IMR-90 (cell line): Measurements from ENCODE around the gene CREBBP. TPM values are rescaled to one million over a fixed set of nuclear protein-coding genes. Genes with fewer than 3 reads are reported as not detected.

Source experiments
- ATAC-seq: fragments of 200-7000 bp; cut with Tn5 transposase; 2 replicates; pipeline ENCODE4 v1.9.1; 2020; ENCODE audit warnings: low read depth, mild to moderate bottlenecking, moderate library complexity
- BruUV-seq: library from RNA; stranded (reverse); fragments of 400-500 nt; replicated peaks from 2 replicates; lab custom pipeline; 2021; lab: Mats Ljungman, UMichigan
- CTCF ChIA-PET: fragments of 300-600 bp; formaldehyde crosslinking; extraction: SDS; loops from one replicate; lab custom pipeline; 2021; ENCODE audit warnings: antibody characterized with exemption; lab: Yijun Ruan, JAX
- POLR2A ChIA-PET: fragments of 300-600 bp; sonication (Branson Sonifier 250); formaldehyde crosslinking; loops from one replicate; lab custom pipeline; 2022; ENCODE audit warnings: antibody characterized with exemption; ENCODE audit not compliant: unreplicated experiment; lab: Charles Lee
- DNase-seq: peaks from one replicate; pipeline ENCODE4 v3.0.0; 2013
- H2AFZ ChIP-seq: replicated peaks from 2 replicates; pipeline ENCODE3; 2013; ENCODE audit warnings: low read length, mild to moderate bottlenecking; ENCODE audit not compliant: poor library complexity
- H2AK5ac ChIP-seq: 2 replicates; pipeline ENCODE4 v1.6.1; 2013; ENCODE audit warnings: low read depth, low read length, inconsistent platforms
- H2AK9ac ChIP-seq: replicated peaks from 2 replicates; pipeline ENCODE3; 2013; ENCODE audit warnings: mild to moderate bottlenecking, low read depth, low read length, moderate library complexity; ENCODE audit not compliant: poor library complexity
- H2BK120ac ChIP-seq: 2 replicates; pipeline ENCODE4 v1.6.1; 2013; ENCODE audit warnings: low read depth, low read length, inconsistent platforms
- H2BK15ac ChIP-seq: 3 replicates; pipeline ENCODE4 v1.6.1; 2013; ENCODE audit warnings: low read depth, low read length, inconsistent platforms
- H2BK20ac ChIP-seq: 2 replicates; pipeline ENCODE4 v1.6.1; 2013; ENCODE audit warnings: low read depth, mild to moderate bottlenecking, inconsistent platforms, low read length, moderate library complexity
- H2BK5ac ChIP-seq: 2 replicates; pipeline ENCODE4 v1.6.1; 2013; ENCODE audit warnings: mild to moderate bottlenecking, low read depth, low read length, inconsistent platforms; ENCODE audit not compliant: poor library complexity, severe bottlenecking
- H3K14ac ChIP-seq: replicated peaks from 2 replicates; pipeline ENCODE4 v1.6.1; 2013; ENCODE audit warnings: low read depth, low read length, inconsistent platforms
- H3K18ac ChIP-seq: 2 replicates; pipeline ENCODE4 v1.6.1; 2013; ENCODE audit warnings: low read depth, low read length, control low read depth
- H3K23ac ChIP-seq: 2 replicates; pipeline ENCODE4 v1.6.1; 2013; ENCODE audit warnings: low read depth, low read length, inconsistent platforms
- H3K27ac ChIP-seq: 2 replicates; pipeline ENCODE4 v1.5.1; 2013; ENCODE audit warnings: mild to moderate bottlenecking, control low read depth, low read length; ENCODE audit not compliant: insufficient read depth
- H3K27me3 ChIP-seq: 2 replicates; pipeline ENCODE4 v1.6.1; 2013; ENCODE audit warnings: low read length; ENCODE audit not compliant: control insufficient read depth, insufficient read depth
- H3K36me3 ChIP-seq: 2 replicates; pipeline ENCODE4 v1.6.1; 2013; ENCODE audit warnings: low read length, mixed read lengths; ENCODE audit not compliant: control insufficient read depth, insufficient read depth
- H3K4ac ChIP-seq: 2 replicates; pipeline ENCODE4 v1.6.1; 2013; ENCODE audit warnings: low read depth, low read length, inconsistent platforms
- H3K4me1 ChIP-seq: 2 replicates; pipeline ENCODE4 v1.6.1; 2013; ENCODE audit warnings: low read length, mixed read lengths; ENCODE audit not compliant: control insufficient read depth, insufficient read depth
- H3K4me2 ChIP-seq: 2 replicates; pipeline ENCODE4 v1.6.1; 2013; ENCODE audit warnings: low read depth, mild to moderate bottlenecking, control low read depth, low read length, moderate library complexity
- H3K4me3 ChIP-seq: 2 replicates; pipeline ENCODE4 v1.5.1; 2013; ENCODE audit warnings: low read depth, mild to moderate bottlenecking, control low read depth, low read length, moderate library complexity; ENCODE audit not compliant: insufficient read depth
- H3K56ac ChIP-seq: 2 replicates; pipeline ENCODE4 v1.6.1; 2013; ENCODE audit warnings: low read length, inconsistent platforms; ENCODE audit not compliant: insufficient read depth; ENCODE audit errors: extremely low read depth
- H3K79me1 ChIP-seq, 2 experiments: 2 replicates each; pipeline ENCODE4 v1.6.1; 2013; ENCODE audit warnings: low read length in 2 of 2, inconsistent platforms in 1 of 2, low read depth in 1 of 2
- H3K9ac ChIP-seq: 2 replicates; pipeline ENCODE4 v1.6.1; 2013; ENCODE audit warnings: low read depth, low read length, control low read depth
- H3K9me1 ChIP-seq: 2 replicates; pipeline ENCODE4 v1.6.1; 2013; ENCODE audit warnings: low read length, inconsistent platforms; ENCODE audit not compliant: insufficient read depth
- H3K9me3 ChIP-seq: 2 replicates; pipeline ENCODE4 v1.6.1; 2013; ENCODE audit warnings: low read length; ENCODE audit not compliant: control insufficient read depth, insufficient read depth
- H4K20me1 ChIP-seq: 2 replicates; pipeline ENCODE4 v1.6.1; 2013; ENCODE audit warnings: low read length, inconsistent platforms; ENCODE audit not compliant: insufficient read depth
- H4K5ac ChIP-seq: 2 replicates; pipeline ENCODE4 v1.6.1; 2013; ENCODE audit warnings: mild to moderate bottlenecking, low read depth, low read length, control low read depth
- H4K8ac ChIP-seq, 2 experiments: 2 replicates each; pipeline ENCODE4 v1.6.1; 2013; ENCODE audit warnings: low read depth in 2 of 2, low read length in 2 of 2, control low read depth in 1 of 2, inconsistent platforms in 1 of 2
- H4K91ac ChIP-seq: 2 replicates; pipeline ENCODE4 v1.6.1; 2013; ENCODE audit warnings: low read depth, low read length, inconsistent platforms; ENCODE audit not compliant: insufficient read depth
- CHD1 ChIP-seq: IDR thresholded peaks from 2 replicates; pipeline ENCODE4 v1.6.1; 2012; ENCODE audit warnings: low read depth, low read length, improper control_type of control experiment
- ELK1 ChIP-seq: fragments of 150-350 bp; IDR thresholded peaks from 2 replicates; pipeline ENCODE4 v1.6.1; 2016; ENCODE audit warnings: low read depth, mild to moderate bottlenecking, low read length, moderate library complexity, borderline replicate concordance
- FOS ChIP-seq: fragments of 150-350 bp; IDR thresholded peaks from 2 replicates; pipeline ENCODE4 v1.6.1; 2016; ENCODE audit warnings: low read depth, low read length
- MAFK ChIP-seq: IDR thresholded peaks from 2 replicates; pipeline ENCODE4 v1.6.1; 2012; ENCODE audit warnings: low read depth, low read length, improper control_type of control experiment
- MAZ ChIP-seq: IDR thresholded peaks from 2 replicates; pipeline ENCODE4 v1.6.1; 2012; ENCODE audit warnings: low read depth, mild to moderate bottlenecking, low read length, improper control_type of control experiment, moderate library complexity, borderline replicate concordance
- MXI1 ChIP-seq: IDR thresholded peaks from 2 replicates; pipeline ENCODE4 v1.6.1; 2012; ENCODE audit warnings: low read depth, mild to moderate bottlenecking, low read length, moderate library complexity, borderline replicate concordance
- POLR2A ChIP-seq: IDR thresholded peaks from 2 replicates; pipeline ENCODE4 v1.6.1; 2012; ENCODE audit warnings: mild to moderate bottlenecking, low read depth, low read length
- RAD21 ChIP-seq: IDR thresholded peaks from 2 replicates; pipeline ENCODE4 v1.6.1; 2012; ENCODE audit warnings: low read length, improper control_type of control experiment
- RCOR1 ChIP-seq: IDR thresholded peaks from 2 replicates; pipeline ENCODE4 v1.6.1; 2012; ENCODE audit warnings: mild to moderate bottlenecking, low read length, improper control_type of control experiment; ENCODE audit not compliant: insufficient replicate concordance
- SMC3 ChIP-seq: fragments of 150-350 bp; IDR thresholded peaks from 2 replicates; pipeline ENCODE4 v1.6.1; 2016; ENCODE audit warnings: low read depth, mild to moderate bottlenecking, antibody characterized with exemption, low read length, moderate library complexity
- WGBS, 2 experiments: methylation state at CpG; one replicate each; pipeline versions ENCODE4 v1.1.5 to v1.1.7; 2013; ENCODE audit warnings: missing lambda C conversion rate in 2 of 2; ENCODE audit not compliant: insufficient read length in 1 of 2; ENCODE audit errors: extremely low coverage in 2 of 2; 5-methylcytosine and 5-hydroxymethylcytosine counted together
- dilution Hi-C: fragments of 300-500 bp; cut with HindIII; formaldehyde crosslinking; loops from one replicate; pipeline ENCODE4 v1.14.3; 2018; ENCODE audit warnings: low sequenced_read_pairs; ENCODE audit not compliant: unreplicated experiment
- in situ Hi-C: fragments of 300-500 bp; cut with MboI; formaldehyde crosslinking; loops from 3 replicates; pipeline ENCODE4 v1.14.3; 2019; ENCODE audit warnings: low sequenced_read_pairs, inconsistent platforms, mixed read lengths
- intact Hi-C: fragments of 100-400 bp; cut with micrococcal nuclease; formaldehyde crosslinking; loops from 2 replicates; pipeline ENCODE4 v1.10.0; 2022
- polyA plus RNA-seq, 3 experiments: library from polyadenylated mRNA; depleted of rRNA; stranded (reverse); fragments of >200 nt; gene quantifications; 2 replicates each; pipeline ENCODE4 v1.2.3, GENCODE V29; 2012; ENCODE audit warnings: low replicate concordance in 1 of 3
- total RNA-seq: library from RNA; depleted of rRNA; stranded (reverse); fragments of >200 nt; gene quantifications from 2 replicates; pipeline ENCODE4 v1.2.3, GENCODE V29; 2012
- TF ChIP-seq, protein P1 (sequence below): fragments of 150-350 bp; IDR thresholded peaks from 2 replicates; pipeline ENCODE4 v1.6.1; 2017; ENCODE audit warnings: mild to moderate bottlenecking, antibody characterized with exemption, low read length, low read depth

Gene CREBBP
- total and polyA plus RNA-seq, 2 of the 4 experiments (the other 2 are of a cell fraction): 7.3 to 12.5 TPM

DNA sequence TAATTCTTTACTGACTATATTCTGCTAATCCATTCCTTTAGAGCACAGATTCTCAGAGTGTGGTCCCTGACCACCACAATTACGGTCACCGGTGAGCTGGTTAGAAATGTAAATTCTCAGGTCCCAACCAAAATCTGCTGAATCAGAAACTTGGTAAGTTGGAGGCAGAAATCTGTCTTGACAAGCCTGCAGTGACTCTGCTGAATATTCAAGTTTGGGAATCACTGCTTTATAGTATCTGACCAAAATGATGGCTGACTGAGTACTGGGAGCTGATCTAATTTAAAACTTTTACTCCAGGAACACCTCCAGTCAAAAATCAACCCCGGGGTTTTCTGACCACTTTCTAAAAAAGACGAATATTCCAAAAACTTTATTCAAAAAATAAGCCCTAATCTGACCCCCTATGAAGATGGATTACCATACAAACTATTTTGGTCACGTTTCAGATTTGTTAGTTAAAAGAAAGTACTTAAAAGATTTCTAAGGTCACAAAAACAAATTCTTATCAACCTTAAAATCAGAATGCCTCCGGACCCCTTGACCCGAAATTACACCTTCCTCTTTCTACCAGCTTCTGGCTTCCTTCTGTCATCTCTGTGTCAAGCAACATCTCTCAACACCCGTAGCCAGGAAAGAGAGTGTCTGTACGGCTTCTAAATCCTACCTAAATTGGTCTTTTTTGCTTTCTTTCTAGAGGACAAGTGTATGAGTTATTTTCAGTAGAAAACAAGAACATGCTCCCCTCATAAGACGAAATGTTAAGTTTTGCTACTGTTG is 38.6 kb downstream of the CREBBP start (continued):
- no peak for TF ChIP-seq MAZ

DNA sequence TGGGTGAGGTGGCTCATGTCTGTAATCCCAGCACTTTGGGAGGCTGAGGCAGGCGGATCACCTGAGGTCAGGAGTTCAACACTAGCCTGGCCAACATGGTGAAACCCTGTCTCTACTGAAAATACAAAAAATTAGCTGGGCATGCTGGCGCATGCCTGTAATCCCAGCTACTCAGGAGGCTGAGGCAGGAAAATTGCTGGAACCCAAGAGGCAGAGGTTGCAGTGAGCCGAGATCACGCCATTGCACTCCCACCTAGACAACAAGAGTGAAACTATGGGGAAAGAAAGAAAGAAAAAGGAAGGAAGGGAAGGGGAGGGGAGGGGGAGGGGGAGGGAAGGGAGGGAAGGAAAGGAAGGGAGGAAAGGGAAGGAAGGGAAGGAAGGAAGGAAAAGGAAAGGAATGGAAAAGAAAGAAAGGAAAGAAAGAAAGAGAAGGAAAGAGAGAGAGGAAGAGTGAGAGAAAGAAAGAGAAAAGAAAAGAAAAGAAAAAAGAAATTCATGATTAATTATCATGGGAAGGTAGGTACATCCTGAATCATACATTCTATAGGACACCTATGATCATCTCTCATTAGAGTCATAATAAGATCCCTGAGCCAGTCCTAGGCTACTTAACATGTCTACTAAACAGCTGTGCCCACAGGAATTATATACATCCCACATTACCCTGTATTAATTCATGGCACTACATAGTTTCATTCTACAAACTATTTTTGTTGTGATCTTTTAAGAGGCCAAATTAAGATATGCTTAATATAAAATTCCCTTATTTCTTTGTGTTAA is 40.9 kb downstream of the CREBBP start:
- intact Hi-C loops: no loop called here
- no peaks in the 10 kb centered on the region for H3K36me3 ChIP-seq
- no peak overlapping the region for H3K56ac ChIP-seq
- H2BK15ac ChIP-seq: no peak overlapping the region
- no peak overlapping the region for H3K18ac ChIP-seq
- H3K27ac ChIP-seq: no peak overlapping the region
- no peak overlapping the region for H4K5ac ChIP-seq
- no peak overlapping the region for H3K4me3 ChIP-seq
- H3K79me1 ChIP-seq: peaks cover 29 to 76% of the 10 kb centered on the region in 2 experiments
- no peak overlapping the region for H3K4me2 ChIP-seq
- H3K4ac ChIP-seq: no peak overlapping the region
- in situ Hi-C loops: no loop called here
- H2AK5ac ChIP-seq: no peak overlapping the region
- H2AFZ ChIP-seq: no peak overlapping the region
- H3K27me3 ChIP-seq: no peaks in the 10 kb centered on the region
- H3K14ac ChIP-seq: no peak overlapping the region
- no peak overlapping the region for H3K9ac ChIP-seq
- H4K20me1 ChIP-seq: peaks cover 86% of the 10 kb centered on the region
- CTCF ChIA-PET: interaction anchor here (0.7 to 1.0 kb wide), 2 partner anchors 17 to 39 kb away, joined by 3 to 4 read pairs; no protein-coding TSS in a partner anchor
- ATAC-seq: no peak
- H3K9me3 ChIP-seq: no peaks in the 10 kb centered on the region
- H4K91ac ChIP-seq: no peak overlapping the region
- no peak overlapping the region for H2AK9ac ChIP-seq
- peaks cover 23% of the 10 kb centered on the region for H3K9me1 ChIP-seq
- TF ChIP-seq ELK1: no peak
- TF ChIP-seq MAFK: no peak
- TF ChIP-seq MXI1: no peak
- no peak for TF ChIP-seq RAD21
- TF ChIP-seq RCOR1: no peak
- no peak for TF ChIP-seq CHD1
- TF ChIP-seq POLR2A: no peak
- TF ChIP-seq SMC3: no peak
- TF ChIP-seq, protein P1, sequence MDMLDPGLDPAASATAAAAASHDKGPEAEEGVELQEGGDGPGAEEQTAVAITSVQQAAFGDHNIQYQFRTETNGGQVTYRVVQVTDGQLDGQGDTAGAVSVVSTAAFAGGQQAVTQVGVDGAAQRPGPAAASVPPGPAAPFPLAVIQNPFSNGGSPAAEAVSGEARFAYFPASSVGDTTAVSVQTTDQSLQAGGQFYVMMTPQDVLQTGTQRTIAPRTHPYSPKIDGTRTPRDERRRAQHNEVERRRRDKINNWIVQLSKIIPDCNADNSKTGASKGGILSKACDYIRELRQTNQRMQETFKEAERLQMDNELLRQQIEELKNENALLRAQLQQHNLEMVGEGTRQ: no peak
- no peak for TF ChIP-seq FOS
- no peak overlapping the region for H2BK120ac ChIP-seq
- H2BK5ac ChIP-seq: no peak overlapping the region
- POLR2A ChIA-PET: no interaction called here
- no peak overlapping the region for H3K23ac ChIP-seq
- no peak for DNase-seq
- peaks cover 16% of the 10 kb centered on the region for H3K4me1 ChIP-seq
- dilution Hi-C loops: no loop called here
- no CpG with 5 or more reads among the region's 4 CpGs for WGBS, 2 experiments
- no peak overlapping the region for H2BK20ac ChIP-seq
- no peak overlapping the region for H4K8ac ChIP-seq
- BruUV-seq: no TSS peak
